ENCODE results near the gene DERL3. TPM values are rescaled to one million over a fixed set of nuclear protein-coding genes. Genes with fewer than 3 reads are reported as not detected.

The DERL3 gene
- total RNA-seq, 4 donors from 2014 or later, result 0.21 to 0.49 (median 0.33) TPM

DNA sequence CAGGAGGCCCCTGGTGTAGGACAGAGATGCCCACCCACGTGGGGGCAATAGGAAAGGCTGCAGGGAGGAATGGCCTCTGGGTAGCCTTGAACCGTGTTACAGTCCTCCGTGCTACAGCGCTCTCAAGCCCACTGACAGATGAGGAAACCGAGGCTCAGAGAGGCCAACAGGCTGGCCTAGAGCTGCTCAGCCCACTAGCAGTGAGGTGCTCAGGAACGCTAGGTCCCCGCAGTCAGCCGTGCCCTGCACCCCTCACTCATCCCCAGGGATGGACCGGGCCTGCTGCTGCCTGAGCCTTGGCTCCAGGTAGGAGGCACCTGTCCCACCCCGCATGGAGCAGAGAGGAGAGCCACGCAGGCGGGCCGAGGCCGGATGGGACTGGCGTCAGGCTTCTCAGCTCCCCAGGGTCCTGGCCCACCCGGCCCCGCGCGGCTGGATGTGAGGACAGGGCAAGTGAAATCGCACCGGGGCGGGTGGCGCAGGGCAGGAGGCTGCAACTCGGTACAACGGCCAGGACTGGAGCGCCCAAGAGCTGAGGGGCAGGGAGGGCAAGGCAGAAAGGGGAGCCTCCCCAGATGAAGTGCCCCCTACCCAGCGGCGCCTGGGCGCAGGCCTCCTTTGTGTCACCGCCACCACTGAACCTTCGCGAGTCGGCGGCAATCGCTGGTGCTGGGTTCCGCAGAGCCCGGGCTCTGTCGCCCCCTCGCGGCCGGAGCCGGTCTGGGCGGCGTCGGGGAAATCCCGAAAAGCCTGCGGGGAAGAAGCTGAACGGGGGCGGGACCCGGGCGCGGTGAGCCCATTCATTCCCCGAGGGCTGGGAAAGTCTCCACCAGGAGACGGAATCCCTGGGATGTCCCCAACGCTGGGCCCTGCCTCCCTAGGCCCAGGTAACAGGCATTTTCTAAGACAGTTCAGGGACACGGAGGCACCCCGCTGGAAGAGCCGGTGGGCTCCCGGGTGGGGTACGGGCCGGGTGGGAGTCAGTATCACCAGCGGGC lies 10.5 kb upstream of the DERL3 start:
- no peak overlapping the region for H3K4me3 ChIP-seq (ENCODE audit: low read depth, poor library complexity, severe bottlenecking)
- intact Hi-C loops (cut with DNase I; ENCODE audit: low total_unique reads), result loop anchor here (5.0 to 10.0 kb wide), 2 partner anchors 82 to 315 kb away; partner anchors contain the start of gene CHCHD10
- TF ChIP-seq POLR2A (IDR thresholded peaks at IDR 0.05), result no peak
- TF ChIP-seq, protein P1, sequence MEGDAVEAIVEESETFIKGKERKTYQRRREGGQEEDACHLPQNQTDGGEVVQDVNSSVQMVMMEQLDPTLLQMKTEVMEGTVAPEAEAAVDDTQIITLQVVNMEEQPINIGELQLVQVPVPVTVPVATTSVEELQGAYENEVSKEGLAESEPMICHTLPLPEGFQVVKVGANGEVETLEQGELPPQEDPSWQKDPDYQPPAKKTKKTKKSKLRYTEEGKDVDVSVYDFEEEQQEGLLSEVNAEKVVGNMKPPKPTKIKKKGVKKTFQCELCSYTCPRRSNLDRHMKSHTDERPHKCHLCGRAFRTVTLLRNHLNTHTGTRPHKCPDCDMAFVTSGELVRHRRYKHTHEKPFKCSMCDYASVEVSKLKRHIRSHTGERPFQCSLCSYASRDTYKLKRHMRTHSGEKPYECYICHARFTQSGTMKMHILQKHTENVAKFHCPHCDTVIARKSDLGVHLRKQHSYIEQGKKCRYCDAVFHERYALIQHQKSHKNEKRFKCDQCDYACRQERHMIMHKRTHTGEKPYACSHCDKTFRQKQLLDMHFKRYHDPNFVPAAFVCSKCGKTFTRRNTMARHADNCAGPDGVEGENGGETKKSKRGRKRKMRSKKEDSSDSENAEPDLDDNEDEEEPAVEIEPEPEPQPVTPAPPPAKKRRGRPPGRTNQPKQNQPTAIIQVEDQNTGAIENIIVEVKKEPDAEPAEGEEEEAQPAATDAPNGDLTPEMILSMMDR (IDR thresholded peaks at IDR 0.05), result peak in 2 of 3 donors; percentile 65 to 68
- 18 to 19% methylated on average over 30 to 56 of the region's 62 CpGs for WGBS, 2 donors
- peak; percentile 61 to 96 for DNase-seq (ENCODE audit: low spot score in 2 of 2)

DNA sequence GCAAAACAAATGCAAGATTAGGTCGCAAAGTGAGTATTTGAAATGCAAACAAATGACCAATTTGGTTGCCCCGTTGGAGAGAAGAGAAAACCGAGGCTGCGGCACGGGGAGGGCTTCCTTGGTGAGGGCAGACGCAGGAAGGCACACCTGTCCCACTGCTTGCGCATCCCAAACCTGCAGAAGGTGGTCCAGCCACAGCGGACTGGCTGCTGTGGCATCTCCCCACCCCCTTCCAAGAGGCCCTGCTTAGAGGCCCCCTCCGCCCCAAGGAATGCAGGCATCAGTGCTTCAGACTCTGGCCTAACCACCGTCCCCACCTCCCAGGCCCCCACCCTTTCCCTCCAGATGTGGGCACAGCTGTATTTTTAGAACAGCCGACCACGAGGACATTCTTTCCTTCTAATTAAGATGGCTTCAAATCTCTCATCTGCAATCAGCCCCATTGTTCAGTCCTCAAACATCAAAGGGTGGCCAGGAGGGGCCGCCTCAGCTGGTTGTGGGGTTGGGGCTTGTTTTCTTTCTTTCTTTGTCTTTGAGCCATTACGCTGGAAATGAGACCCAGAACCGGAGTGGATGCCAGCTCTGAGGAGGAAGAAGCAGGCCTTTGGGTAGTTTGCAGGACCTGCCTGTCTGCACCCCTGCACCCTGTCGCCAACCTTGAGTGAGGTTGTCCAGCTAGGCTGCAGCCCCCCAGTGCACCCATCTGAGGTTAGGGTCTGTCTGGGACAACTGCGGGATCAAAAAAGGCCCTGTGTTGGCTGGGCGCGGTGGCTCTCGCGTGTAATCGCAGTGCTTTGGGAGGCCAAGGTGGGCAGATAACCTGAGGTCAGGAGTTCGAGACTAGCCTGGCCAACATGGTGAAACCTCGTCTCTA lies 9.4 kb upstream of the DERL3 start:
- no peak overlapping the region for H3K4me3 ChIP-seq (ENCODE audit: low read depth, poor library complexity, severe bottlenecking)
- WGBS, 2 donors, result 80 to 87% methylated on average over 24 of the region's 24 CpGs
- DNase-seq (ENCODE audit: low spot score in 2 of 2), result no peak
- intact Hi-C loops (cut with DNase I; ENCODE audit: low total_unique reads), result loop anchor here (10.0 kb wide), 1 partner anchor 313 kb away; no protein-coding TSS in a partner anchor
- TF ChIP-seq, protein P1 (IDR thresholded peaks at IDR 0.05), result no peak
- TF ChIP-seq POLR2A (IDR thresholded peaks at IDR 0.05), result no peak

- WGBS, 2 donors, result 91 to 92% methylated on average over 17 to 18 of the region's 18 CpGs
- intact Hi-C loops (cut with DNase I; ENCODE audit: low total_unique reads), result loop anchor here (10.0 kb wide), 1 partner anchor 313 kb away; no protein-coding TSS in a partner anchor
- no peak for DNase-seq (ENCODE audit: low spot score in 2 of 2)
- no peak for TF ChIP-seq POLR2A (IDR thresholded peaks at IDR 0.05)
- TF ChIP-seq, protein P1 (IDR thresholded peaks at IDR 0.05), result no peak
- no peak overlapping the region for H3K4me3 ChIP-seq (ENCODE audit: low read depth, poor library complexity, severe bottlenecking)
Observed at GRCh38 chr22:23847310-23847920, 8.6 kb upstream of the DERL3 start.

GRCh38 chr22:23846081-23846469 lies 7.3 kb upstream of the DERL3 start:
- no peak for DNase-seq (ENCODE audit: low spot score in 2 of 2)
- no peak for TF ChIP-seq POLR2A (IDR thresholded peaks at IDR 0.05)
- TF ChIP-seq, protein P1 (IDR thresholded peaks at IDR 0.05), result no peak
- 58 to 70% methylated on average over 7 of the region's 7 CpGs for WGBS, 2 donors
- intact Hi-C loops (cut with DNase I; ENCODE audit: low total_unique reads), result loop anchor here (10.0 kb wide), 1 partner anchor 311 kb away; no protein-coding TSS in a partner anchor
- H3K4me3 ChIP-seq (ENCODE audit: low read depth, poor library complexity, severe bottlenecking), result no peak overlapping the region
